Tibial nerve (tissue), 4 donors: Measurements from ENCODE around the gene MSI2. TPM values are rescaled to one million over a fixed set of nuclear protein-coding genes. Genes with fewer than 3 reads are reported as not detected.

Source experiments
- DNase-seq, 2 donors: peaks; one replicate each; pipeline ENCODE4 v3.0.0-alpha.2; 2019; ENCODE audit warnings: low spot score in 2 of 2
- H3K27ac ChIP-seq, 4 donors: fragments of 200-600 bp; sonication (generic) in 3 of 4; one replicate each; pipeline ENCODE4 v1.5.1; 2017 to 2019; ENCODE audit warnings: mild to moderate bottlenecking in 1 of 4
- H3K27me3 ChIP-seq, 2 donors: fragments of 200-600 bp; sonication (generic) in 1 of 2; one replicate each; pipeline versions ENCODE4 v1.5.1 to v1.6.0; 2017 to 2019
- H3K36me3 ChIP-seq, 3 donors: fragments of 200-600 bp; sonication (generic); one replicate each; pipeline ENCODE4 v1.5.1; 2018 to 2019
- H3K4me1 ChIP-seq, 4 donors: fragments of 200-600 bp; sonication (generic) in 3 of 4; one replicate each; pipeline ENCODE4 v1.5.1; 2017 to 2019
- H3K4me3 ChIP-seq, 4 donors: fragments of 200-600 bp; sonication (generic) in 3 of 4; one replicate each; pipeline ENCODE4 v1.5.1; 2017 to 2019; ENCODE audit warnings: mild to moderate bottlenecking in 1 of 4, moderate library complexity in 1 of 4
- H3K9me3 ChIP-seq, 4 donors: fragments of 200-600 bp; sonication (generic) in 3 of 4; one replicate each; pipeline ENCODE4 v1.5.1; 2017 to 2019
- EP300 ChIP-seq, 2 donors: sonication (generic); formaldehyde crosslinking; IDR thresholded peaks; one replicate each; pipeline ENCODE4 v1.6.1; 2017; ENCODE audit warnings: antibody characterized with exemption in 2 of 2, mild to moderate bottlenecking in 1 of 2
- POLR2A ChIP-seq, 2 donors: fragments of 450-650 bp; IDR thresholded peaks; one replicate each; pipeline ENCODE4 v1.6.1; 2017; ENCODE audit warnings: antibody characterized with exemption in 2 of 2, mild to moderate bottlenecking in 2 of 2, moderate library complexity in 2 of 2
- WGBS, 2 donors: methylation state at CpG; one replicate each; pipeline ENCODE4 v1.1.5; 2018; 5-methylcytosine and 5-hydroxymethylcytosine counted together
- total RNA-seq, 4 donors: library from RNA; depleted of rRNA; stranded (reverse); fragments of >200 nt; gene quantifications; one replicate each; pipeline ENCODE4 v1.1.0, GENCODE V29; 2016
- TF ChIP-seq, protein P1 (sequence below), 5 experiments: fragments of 200-600 bp in 3 of 5; fragments of 450-650 bp in 2 of 5; sonication (generic) in 3 of 5; IDR thresholded peaks; one replicate each; pipeline ENCODE4 v1.5.1; 2016 to 2019; ENCODE audit warnings: antibody characterized with exemption in 5 of 5, mild to moderate bottlenecking in 3 of 5, moderate library complexity in 2 of 5

MSI2 gene
- total RNA-seq, 4 donors from 2014 or later = 11.5 to 18.3 (median 14.2) TPM

- H3K27me3 ChIP-seq = no peaks in the 10 kb centered on the region
- TF ChIP-seq, protein P1, sequence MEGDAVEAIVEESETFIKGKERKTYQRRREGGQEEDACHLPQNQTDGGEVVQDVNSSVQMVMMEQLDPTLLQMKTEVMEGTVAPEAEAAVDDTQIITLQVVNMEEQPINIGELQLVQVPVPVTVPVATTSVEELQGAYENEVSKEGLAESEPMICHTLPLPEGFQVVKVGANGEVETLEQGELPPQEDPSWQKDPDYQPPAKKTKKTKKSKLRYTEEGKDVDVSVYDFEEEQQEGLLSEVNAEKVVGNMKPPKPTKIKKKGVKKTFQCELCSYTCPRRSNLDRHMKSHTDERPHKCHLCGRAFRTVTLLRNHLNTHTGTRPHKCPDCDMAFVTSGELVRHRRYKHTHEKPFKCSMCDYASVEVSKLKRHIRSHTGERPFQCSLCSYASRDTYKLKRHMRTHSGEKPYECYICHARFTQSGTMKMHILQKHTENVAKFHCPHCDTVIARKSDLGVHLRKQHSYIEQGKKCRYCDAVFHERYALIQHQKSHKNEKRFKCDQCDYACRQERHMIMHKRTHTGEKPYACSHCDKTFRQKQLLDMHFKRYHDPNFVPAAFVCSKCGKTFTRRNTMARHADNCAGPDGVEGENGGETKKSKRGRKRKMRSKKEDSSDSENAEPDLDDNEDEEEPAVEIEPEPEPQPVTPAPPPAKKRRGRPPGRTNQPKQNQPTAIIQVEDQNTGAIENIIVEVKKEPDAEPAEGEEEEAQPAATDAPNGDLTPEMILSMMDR (IDR thresholded peaks at IDR 0.05) = no peak
- TF ChIP-seq POLR2A (IDR thresholded peaks at IDR 0.05) (no peak), EP300 (IDR thresholded peaks at IDR 0.05) (no peak)
- no peak overlapping the region for H3K4me3 ChIP-seq
- peaks cover 0 to 39% (median 31%) of the 10 kb centered on the region in 4 donors for H3K4me1 ChIP-seq
- H3K9me3 ChIP-seq = no peaks in the 10 kb centered on the region
- 92 to 98% methylated on average over 5 of the region's 5 CpGs for WGBS, 2 donors
- H3K36me3 ChIP-seq = no peaks in the 10 kb centered on the region
- H3K27ac ChIP-seq = no peak overlapping the region
- no peak for DNase-seq
These were observed 187.5 kb downstream of the MSI2 start for GRCh38 chr17:57443781-57444180.

- DNase-seq = no peak
- Histone ChIP-seq H3K4me3 (no peak overlapping the region), H3K4me1 (peaks cover 0 to 35% (median 29%) of the 10 kb centered on the region in 4 donors), H3K27ac (no peak overlapping the region), H3K9me3 (no peaks in the 10 kb centered on the region), H3K36me3 (no peaks in the 10 kb centered on the region), H3K27me3 (no peaks in the 10 kb centered on the region)
- TF ChIP-seq POLR2A (IDR thresholded peaks at IDR 0.05) (no peak), EP300 (IDR thresholded peaks at IDR 0.05) (no peak)
- TF ChIP-seq, protein P1 (IDR thresholded peaks at IDR 0.05) = no peak
- 86 to 87% methylated on average over 13 of the region's 13 CpGs for WGBS, 2 donors
These were observed 188.5 kb downstream of the MSI2 start for GRCh38 chr17:57444682-57445450.

GRCh38 chr17:57445772-57446472 lies 189.6 kb downstream of the MSI2 start:
- no peak overlapping the region for H3K4me3 ChIP-seq
- peaks cover 0 to 25% (median 22%) of the 10 kb centered on the region in 4 donors for H3K4me1 ChIP-seq
- DNase-seq = no peak
- WGBS, 2 donors = 79 to 83% methylated on average over 17 of the region's 17 CpGs
- H3K9me3 ChIP-seq = no peaks in the 10 kb centered on the region
- no peaks in the 10 kb centered on the region for H3K36me3 ChIP-seq
- TF ChIP-seq EP300 (IDR thresholded peaks at IDR 0.05) (no peak), POLR2A (IDR thresholded peaks at IDR 0.05) (no peak)
- TF ChIP-seq, protein P1 (IDR thresholded peaks at IDR 0.05) = no peak
- H3K27ac ChIP-seq = no peak overlapping the region
- H3K27me3 ChIP-seq = no peaks in the 10 kb centered on the region

GRCh38 chr17:57447357-57447989 lies 191.2 kb downstream of the MSI2 start:
- Histone ChIP-seq H3K9me3 (no peaks in the 10 kb centered on the region), H3K4me3 (no peak overlapping the region), H3K27me3 (no peaks in the 10 kb centered on the region), H3K36me3 (no peaks in the 10 kb centered on the region), H3K4me1 (peaks cover 0 to 14% (median 9%) of the 10 kb centered on the region in 4 donors), H3K27ac (no peak overlapping the region)
- TF ChIP-seq, protein P1 (IDR thresholded peaks at IDR 0.05) = no peak
- no peak for TF ChIP-seq EP300 (IDR thresholded peaks at IDR 0.05)
- 93 to 96% methylated on average over 10 of the region's 10 CpGs for WGBS, 2 donors
- no peak for DNase-seq
